Measurements from ENCODE around the gene BICC1.

The BICC1 gene

DNA sequence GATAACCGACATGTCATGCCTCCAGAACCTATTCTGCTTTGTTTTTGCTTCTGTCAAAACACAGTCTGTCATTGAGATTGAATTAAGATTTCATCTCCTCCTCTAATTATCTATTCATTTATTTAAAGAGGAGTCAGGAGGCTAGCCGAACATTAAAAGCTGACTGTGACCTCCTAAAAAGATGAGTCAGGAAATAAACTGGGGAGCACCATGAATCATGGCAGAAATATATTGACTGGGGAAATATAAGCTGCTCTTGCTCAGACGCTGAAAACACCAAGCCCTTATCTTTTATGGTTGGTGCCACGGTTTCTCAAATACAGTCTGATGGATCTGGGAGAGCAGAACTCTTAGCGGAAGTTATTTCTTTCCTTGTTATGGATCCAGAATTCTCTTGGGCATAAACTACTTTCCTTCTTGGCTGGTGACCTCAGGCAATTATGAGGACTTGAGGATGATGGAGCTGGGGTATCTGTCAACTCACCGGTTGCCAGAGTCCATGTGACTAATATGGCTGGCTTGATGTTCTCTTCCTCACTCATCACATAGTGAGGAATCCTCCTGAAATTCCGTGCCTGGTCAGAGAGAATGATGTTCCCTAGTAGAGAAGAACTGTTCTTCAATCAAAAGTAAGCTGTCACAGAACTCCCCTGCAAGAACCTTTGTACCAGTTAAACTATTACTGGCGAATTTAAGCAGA lies 356.2 kb downstream of the BICC1 start:
- no peak for DNase-seq (ENCODE audit: low read depth)

DNA sequence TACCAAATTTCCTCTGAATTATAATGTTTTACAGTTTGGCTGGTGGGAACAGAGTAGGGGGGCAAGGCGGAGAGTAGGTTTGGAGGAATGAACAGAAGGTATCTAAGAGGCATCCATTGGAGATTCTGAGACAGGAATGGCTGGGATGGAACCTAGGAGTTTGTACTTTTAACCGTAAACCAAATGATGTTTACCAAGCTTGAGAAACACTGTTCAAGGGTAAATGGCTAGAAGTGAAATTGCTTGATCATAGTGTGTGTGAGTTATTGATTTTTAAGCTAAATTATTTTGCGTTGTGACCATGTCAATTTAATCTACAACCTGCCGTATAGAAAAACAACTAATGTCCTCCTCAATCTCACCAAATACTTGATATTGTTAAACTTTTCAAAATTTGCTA lies 357.4 kb downstream of the BICC1 start:
- DNase-seq (ENCODE audit: low read depth): no peak

DNA sequence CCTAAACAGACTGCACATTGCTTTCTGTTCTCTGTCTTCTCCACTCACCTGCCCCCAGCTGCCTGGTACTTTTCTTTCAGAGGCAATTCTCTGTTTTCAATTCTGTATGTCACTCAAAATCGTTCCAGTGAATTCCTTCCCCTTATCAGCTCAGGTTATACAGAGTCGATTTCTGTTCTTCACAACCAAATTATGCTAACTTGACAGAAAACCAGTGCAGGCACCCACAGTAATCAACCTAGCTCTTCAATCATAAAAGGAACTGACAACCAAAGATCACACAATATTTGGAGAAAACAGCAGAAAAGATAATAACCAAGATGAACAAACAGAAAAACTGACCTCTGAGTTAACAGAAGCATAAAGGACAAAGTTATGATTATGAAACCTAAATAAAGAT lies 360.5 kb downstream of the BICC1 start:
- no peak for DNase-seq (ENCODE audit: low read depth)

Data from GM04503 (cell line).